ENCODE measurements around the gene GDPD1. TPM values are rescaled to one million over a fixed set of nuclear protein-coding genes. Genes with fewer than 3 reads are reported as not detected.

The GDPD1 gene
- total and polyA plus RNA-seq, 2 donors (not counting 3 experiments of a cell fraction or from before 2014, with no cell fraction given), result 2.5 to 4.9 TPM

- Histone ChIP-seq H3K9ac (replicated peaks; ENCODE audit: extremely low read depth, insufficient read depth, low read length) (no peak overlapping the region), H3K4me2 (ENCODE audit: insufficient read depth, low read length) (no peak overlapping the region), H3K4me3 (replicated peaks in 1 of 3; ENCODE audit: insufficient read depth in 1 of 3, low read depth in 1 of 3, low read length in 3 of 3) (no peak overlapping the region), H3K27me3 (ENCODE audit: control insufficient read depth in 2 of 2, insufficient read depth in 2 of 2, low read length in 2 of 2) (no peaks in the 10 kb centered on the region), H3K27ac (ENCODE audit: insufficient read depth, low read depth, low read length) (no peak overlapping the region), H3K9me3 (replicated peaks; ENCODE audit: control insufficient read depth, insufficient read depth, low read length) (no peaks in the 10 kb centered on the region), H3K4me1 (ENCODE audit: control insufficient read depth, extremely low read depth, insufficient read depth, low read length) (no peaks in the 10 kb centered on the region), H3K36me3 (ENCODE audit: control insufficient read depth in 2 of 2, extremely low read depth in 1 of 2, insufficient read depth in 2 of 2, low read length in 2 of 2) (no peaks in the 10 kb centered on the region), H3K79me2 (ENCODE audit: control insufficient read depth, insufficient read depth, low read length) (no peaks in the 10 kb centered on the region), H3K9me1 (replicated peaks; ENCODE audit: control insufficient read depth, extremely low read depth, insufficient read depth, low read length) (no peaks in the 10 kb centered on the region), H4K20me1 (replicated peaks; ENCODE audit: control insufficient read depth, extremely low read depth, insufficient read depth, low read length) (no peaks in the 10 kb centered on the region), H2AFZ (ENCODE audit: low read depth, low read length) (no peak overlapping the region)
- DNase-seq (ENCODE audit: low read depth, low spot score), result no peak
- ChIA-PET CTCF (interaction anchor here (1.6 kb wide), 1 partner anchor 12 kb away, joined by 6 read pairs; no protein-coding TSS in a partner anchor), POLR2A (no interaction called here)
- no peak for FAIRE-seq
- no TSS peak for BruUV-seq (replicated peaks)
- dilution Hi-C loops (cut with MboI; ENCODE audit: extremely low pct_ligation_motif_present, low sequenced_read_pairs), result no loop called here
- intact Hi-C loops (cut with micrococcal nuclease), result no loop called here
- TF ChIP-seq FOS (IDR thresholded peaks at IDR 0.05; ENCODE audit: borderline replicate concordance, insufficient read depth, low read length) (no peak), GATA2 (IDR thresholded peaks at IDR 0.05; ENCODE audit: insufficient read depth, insufficient read length, low read depth, low read length) (no peak), MAX (IDR thresholded peaks at IDR 0.05; ENCODE audit: insufficient read depth, insufficient read length) (no peak), POLR2A (IDR thresholded peaks at IDR 0.05; ENCODE audit: low read depth, low read length) (no peak), CTCF (IDR thresholded peaks at IDR 0.05; ENCODE audit: extremely low read depth in 1 of 2, insufficient read depth in 1 of 2, low read depth in 1 of 2, low read length in 2 of 2) (no peak), JUN (IDR thresholded peaks at IDR 0.05; ENCODE audit: borderline replicate concordance, insufficient read depth, insufficient read length, low read depth) (no peak), POLR2AphosphoS5 (IDR thresholded peaks at IDR 0.05; ENCODE audit: insufficient read depth, low read depth, low read length) (no peak), EZH2 (IDR thresholded peaks at IDR 0.05; ENCODE audit: borderline replicate concordance, low read depth, low read length, severe bottlenecking) (no peak), MYC (IDR thresholded peaks at IDR 0.05; ENCODE audit: low read depth, low read length) (no peak)
Measured at GRCh38 chr17:59298521-59298920, 78.2 kb downstream of the GDPD1 start.

Measured in endothelial cell of umbilical vein (primary cell).